SU-DHL-6 (cell line): ENCODE results near the gene TFPT.

Source experiments
- H2AFZ ChIP-seq: fragments of 200-600 bp; sonication (generic); 2 replicates; pipeline ENCODE4 v1.6.1; 2014; ENCODE audit warnings: low read depth, mild to moderate bottlenecking, moderate library complexity, mixed read lengths, antibody characterized with exemption, low read length; ENCODE audit not compliant: severe bottlenecking
- H3F3A ChIP-seq: fragments of 200-600 bp; shearing (Covaris generic); 2 replicates; pipeline ENCODE4 v1.6.0; 2016; ENCODE audit warnings: antibody characterized with exemption, mild to moderate bottlenecking; ENCODE audit not compliant: insufficient read depth
- H3K27ac ChIP-seq: fragments of 200-600 bp; sonication (generic); 2 replicates; pipeline ENCODE4 v1.5.1; 2016; ENCODE audit warnings: low read depth, mild to moderate bottlenecking, low read length, moderate library complexity, mixed read lengths
- H3K27me3 ChIP-seq: fragments of 200-600 bp; sonication (generic), shearing (Covaris generic); 2 replicates; pipeline ENCODE4 v1.6.0; 2014; ENCODE audit warnings: mild to moderate bottlenecking, low read length
- H3K36me3 ChIP-seq: fragments of 200-600 bp; sonication (generic); 2 replicates; pipeline ENCODE4 v1.6.1; 2014; ENCODE audit warnings: mild to moderate bottlenecking, low read length, mixed read lengths
- H3K4me2 ChIP-seq: fragments of 300-600, 200-600 bp; shearing (Covaris generic), sonication (generic); 2 replicates; pipeline ENCODE4 v1.6.0; 2014; ENCODE audit warnings: low read length, low read depth, mild to moderate bottlenecking; ENCODE audit not compliant: poor library complexity, severe bottlenecking
- H3K4me3 ChIP-seq: fragments of 200-600 bp; sonication (generic); 2 replicates; pipeline ENCODE4 v1.5.1; 2014; ENCODE audit warnings: antibody characterized with exemption, low read length, mild to moderate bottlenecking, mixed read lengths; ENCODE audit not compliant: insufficient read depth, poor library complexity, severe bottlenecking
- H3K79me2 ChIP-seq: fragments of 200-600 bp; sonication (generic); 2 replicates; pipeline ENCODE4 v1.6.1; 2014; ENCODE audit warnings: mild to moderate bottlenecking, low read length, moderate library complexity; ENCODE audit not compliant: insufficient read depth
- H3K9ac ChIP-seq: fragments of 200-600 bp; sonication (generic); 2 replicates; pipeline ENCODE4 v1.7.0; 2014; ENCODE audit warnings: mild to moderate bottlenecking, low read length
- H3K9me2 ChIP-seq: fragments of 200-600 bp; sonication (generic); replicated peaks from 2 replicates; pipeline ENCODE4 v1.6.1; 2014; ENCODE audit warnings: low read length; ENCODE audit not compliant: insufficient read depth
- H3K9me3 ChIP-seq: fragments of 200-600 bp; sonication (generic); 2 replicates; pipeline ENCODE4 v1.6.1; 2014; ENCODE audit warnings: low read length, mixed read lengths; ENCODE audit not compliant: insufficient read depth
- H4K20me1 ChIP-seq: fragments of 200-600 bp; sonication (generic); 2 replicates; pipeline ENCODE4 v1.6.1; 2014; ENCODE audit warnings: low read depth, mild to moderate bottlenecking, antibody characterized with exemption, low read length, moderate library complexity, mixed read lengths
- EZH2phosphoT487 ChIP-seq: fragments of 200-600 bp; sonication (generic), shearing (Covaris generic); conservative IDR thresholded peaks from 2 replicates; pipeline ENCODE4 v1.6.1; 2018; ENCODE audit warnings: mild to moderate bottlenecking, antibody characterized with exemption, low read length, moderate library complexity, mixed read lengths
- TF ChIP-seq, protein P1 (sequence below): fragments of 200-600 bp; sonication (generic); IDR thresholded peaks from one replicate; pipeline ENCODE4 v1.5.1; 2017; ENCODE audit warnings: antibody characterized with exemption, mild to moderate bottlenecking, low read length, moderate library complexity; ENCODE audit not compliant: insufficient read depth, poor library complexity, severe bottlenecking

Gene TFPT

DNA sequence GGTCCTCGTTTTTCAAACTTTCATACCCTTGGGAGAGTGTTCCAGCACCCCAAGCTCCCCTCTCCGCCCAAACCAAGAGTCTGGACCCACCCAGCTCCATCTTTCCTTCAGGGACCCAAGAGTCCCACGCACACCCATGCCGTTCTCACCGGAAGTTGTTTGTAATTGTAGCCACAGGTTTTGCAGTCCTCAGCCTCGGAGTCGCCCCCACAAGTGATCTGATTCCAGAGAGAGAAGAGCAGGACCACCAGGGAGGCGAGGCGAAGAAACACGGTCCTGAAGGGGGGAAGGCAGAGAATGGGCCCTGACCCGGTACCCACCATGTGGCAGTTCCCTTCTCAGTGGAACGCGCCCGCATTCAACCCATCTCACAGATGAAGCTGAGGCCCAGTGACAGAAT, 47.4 kb upstream of the TFPT start:
- peaks cover 15% of the 10 kb centered on the region; the same call in 1 of the 2 replicates for H3F3A ChIP-seq
- H3K9me3 ChIP-seq, result no peaks in the 10 kb centered on the region
- H3K36me3 ChIP-seq, result no peaks in the 10 kb centered on the region
- no peak overlapping the region for H3K9ac ChIP-seq
- no peaks in the 10 kb centered on the region for H4K20me1 ChIP-seq
- no peak overlapping the region for H3K4me3 ChIP-seq
- H3K9me2 ChIP-seq, result no peaks in the 10 kb centered on the region
- TF ChIP-seq EZH2phosphoT487, result no peak
- TF ChIP-seq, protein P1, sequence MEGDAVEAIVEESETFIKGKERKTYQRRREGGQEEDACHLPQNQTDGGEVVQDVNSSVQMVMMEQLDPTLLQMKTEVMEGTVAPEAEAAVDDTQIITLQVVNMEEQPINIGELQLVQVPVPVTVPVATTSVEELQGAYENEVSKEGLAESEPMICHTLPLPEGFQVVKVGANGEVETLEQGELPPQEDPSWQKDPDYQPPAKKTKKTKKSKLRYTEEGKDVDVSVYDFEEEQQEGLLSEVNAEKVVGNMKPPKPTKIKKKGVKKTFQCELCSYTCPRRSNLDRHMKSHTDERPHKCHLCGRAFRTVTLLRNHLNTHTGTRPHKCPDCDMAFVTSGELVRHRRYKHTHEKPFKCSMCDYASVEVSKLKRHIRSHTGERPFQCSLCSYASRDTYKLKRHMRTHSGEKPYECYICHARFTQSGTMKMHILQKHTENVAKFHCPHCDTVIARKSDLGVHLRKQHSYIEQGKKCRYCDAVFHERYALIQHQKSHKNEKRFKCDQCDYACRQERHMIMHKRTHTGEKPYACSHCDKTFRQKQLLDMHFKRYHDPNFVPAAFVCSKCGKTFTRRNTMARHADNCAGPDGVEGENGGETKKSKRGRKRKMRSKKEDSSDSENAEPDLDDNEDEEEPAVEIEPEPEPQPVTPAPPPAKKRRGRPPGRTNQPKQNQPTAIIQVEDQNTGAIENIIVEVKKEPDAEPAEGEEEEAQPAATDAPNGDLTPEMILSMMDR, result no peak
- no peaks in the 10 kb centered on the region for H3K27me3 ChIP-seq
- no peak overlapping the region for H3K27ac ChIP-seq
- H2AFZ ChIP-seq, result no peak overlapping the region
- no peaks in the 10 kb centered on the region for H3K79me2 ChIP-seq
- peak overlapping the region; percentile 24 for H3K4me2 ChIP-seq

GRCh38 chr19:54162241-54162805, 46.9 kb upstream of the TFPT start:
- Histone ChIP-seq H3K79me2 (no peaks in the 10 kb centered on the region), H2AFZ (no peak overlapping the region), H3K36me3 (no peaks in the 10 kb centered on the region), H3K4me3 (no peak overlapping the region), H3K9ac (no peak overlapping the region), H3F3A (peaks cover 15% of the 10 kb centered on the region; the same call in 1 of the 2 replicates), H3K27me3 (no peaks in the 10 kb centered on the region), H3K4me2 (peak overlapping the region; percentile 24), H3K9me2 (no peaks in the 10 kb centered on the region), H3K27ac (no peak overlapping the region), H4K20me1 (no peaks in the 10 kb centered on the region), H3K9me3 (no peaks in the 10 kb centered on the region)
- no peak for TF ChIP-seq EZH2phosphoT487
- TF ChIP-seq, protein P1, result no peak

- peak overlapping the region; percentile 73 for H3K9ac ChIP-seq
- no peaks in the 10 kb centered on the region for H3K79me2 ChIP-seq
- TF ChIP-seq EZH2phosphoT487, result no peak
- TF ChIP-seq, protein P1, result no peak
- H2AFZ ChIP-seq, result no peak overlapping the region
- H3K9me3 ChIP-seq, result no peaks in the 10 kb centered on the region
- no peaks in the 10 kb centered on the region for H4K20me1 ChIP-seq
- no peaks in the 10 kb centered on the region for H3K27me3 ChIP-seq
- H3K4me2 ChIP-seq, result peak overlapping the region; percentile 61
- H3K36me3 ChIP-seq, result no peaks in the 10 kb centered on the region
- H3K9me2 ChIP-seq, result no peaks in the 10 kb centered on the region
- H3K27ac ChIP-seq, result peak overlapping the region; percentile 37
- H3F3A ChIP-seq, result peaks cover 15% of the 10 kb centered on the region; the same call in 1 of the 2 replicates
- peak overlapping the region; percentile 78 for H3K4me3 ChIP-seq
Observed at GRCh38 chr19:54160854-54161253, 45.4 kb upstream of the TFPT start.
